ENCODE measurements around the gene SERPINA6.

- TF ChIP-seq CTCF (IDR thresholded peaks at IDR 0.05; ENCODE audit: insufficient read depth, low read depth, low read length) (no peak), EZH2 (IDR thresholded peaks at IDR 0.05; ENCODE audit: insufficient read depth, low read length) (no peak)
Measured at GRCh38 chr14:94338023-94338422, 14.9 kb upstream of the SERPINA6 start.

All from astrocyte (in vitro differentiated cells and primary cell).